Measurements from ENCODE around the gene PPP1R3G.

PPP1R3G gene

DNA sequence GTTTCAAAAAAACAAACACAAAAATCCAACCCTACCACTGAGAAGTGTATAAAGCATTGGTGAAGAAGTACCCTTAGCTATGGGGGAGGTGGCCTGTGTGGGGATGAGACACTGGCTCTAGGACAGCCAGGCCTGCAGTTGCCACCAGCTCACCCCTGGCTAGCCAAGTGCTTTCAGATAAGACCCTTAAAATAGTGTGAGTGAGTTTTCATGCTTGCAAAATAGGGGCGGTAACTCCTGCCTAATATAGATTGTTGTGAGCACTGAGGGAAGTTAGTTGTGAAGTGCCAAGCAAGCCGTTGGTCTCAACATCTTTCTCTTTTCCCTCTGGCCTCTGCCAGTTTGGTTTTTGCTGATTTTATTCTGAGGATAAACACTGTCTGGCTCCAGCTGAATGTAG lies 11.3 kb downstream of the PPP1R3G start:
- H4K91ac ChIP-seq (ENCODE audit: low read depth, low read length), result no peak overlapping the region
- H3K36me3 ChIP-seq (ENCODE audit: control insufficient read depth in 1 of 2, insufficient read depth in 2 of 2, low read length in 2 of 2), result no peaks in the 10 kb centered on the region
- H3K27me3 ChIP-seq (ENCODE audit: insufficient read depth, low read length), result no peaks in the 10 kb centered on the region
- H3K4me1 ChIP-seq (ENCODE audit: control insufficient read depth in 1 of 2, insufficient read depth in 2 of 2, low read length in 2 of 2), result no peaks in the 10 kb centered on the region
- no peak overlapping the region for H3K4me3 ChIP-seq (ENCODE audit: low read depth, low read length)
- no peak overlapping the region for H2AK5ac ChIP-seq (ENCODE audit: low read length)
- no peak overlapping the region for H4K12ac ChIP-seq (ENCODE audit: low read depth, low read length)
- no peak overlapping the region for H2BK5ac ChIP-seq (ENCODE audit: low read depth, low read length, poor library complexity)
- H3K4me2 ChIP-seq (ENCODE audit: low read length), result no peak overlapping the region
- H2BK12ac ChIP-seq (ENCODE audit: low read length), result no peak overlapping the region
- H3K27ac ChIP-seq (ENCODE audit: low read depth, low read length), result no peak overlapping the region
- H2AFZ ChIP-seq (ENCODE audit: insufficient read depth, low read length, poor library complexity), result no peak overlapping the region
- peaks cover 2% of the 10 kb centered on the region for H3K9me3 ChIP-seq (ENCODE audit: insufficient read depth, low read depth, low read length)
- no peak overlapping the region for H3K14ac ChIP-seq (ENCODE audit: low read length)
- H3K23ac ChIP-seq (ENCODE audit: low read length), result no peak overlapping the region
- no peak for DNase-seq
- no peaks in the 10 kb centered on the region for H3K79me1 ChIP-seq (ENCODE audit: low read length)
- H4K8ac ChIP-seq (ENCODE audit: low read depth, low read length), result no peak overlapping the region
- H3K9ac ChIP-seq (ENCODE audit: low read length), result no peak overlapping the region
- H2BK120ac ChIP-seq (ENCODE audit: insufficient read depth, low read length, poor library complexity), result no peak overlapping the region
- H3K79me2 ChIP-seq (ENCODE audit: control insufficient read depth, insufficient read depth, low read length, poor library complexity), result no peaks in the 10 kb centered on the region
- no peak overlapping the region for H3K18ac ChIP-seq (ENCODE audit: low read length)
- H3K4ac ChIP-seq (ENCODE audit: low read depth, low read length), result no peak overlapping the region
- no CpG with 5 or more reads among the region's 2 CpGs for WGBS (ENCODE audit: extremely low coverage, insufficient coverage, insufficient read length)

DNA sequence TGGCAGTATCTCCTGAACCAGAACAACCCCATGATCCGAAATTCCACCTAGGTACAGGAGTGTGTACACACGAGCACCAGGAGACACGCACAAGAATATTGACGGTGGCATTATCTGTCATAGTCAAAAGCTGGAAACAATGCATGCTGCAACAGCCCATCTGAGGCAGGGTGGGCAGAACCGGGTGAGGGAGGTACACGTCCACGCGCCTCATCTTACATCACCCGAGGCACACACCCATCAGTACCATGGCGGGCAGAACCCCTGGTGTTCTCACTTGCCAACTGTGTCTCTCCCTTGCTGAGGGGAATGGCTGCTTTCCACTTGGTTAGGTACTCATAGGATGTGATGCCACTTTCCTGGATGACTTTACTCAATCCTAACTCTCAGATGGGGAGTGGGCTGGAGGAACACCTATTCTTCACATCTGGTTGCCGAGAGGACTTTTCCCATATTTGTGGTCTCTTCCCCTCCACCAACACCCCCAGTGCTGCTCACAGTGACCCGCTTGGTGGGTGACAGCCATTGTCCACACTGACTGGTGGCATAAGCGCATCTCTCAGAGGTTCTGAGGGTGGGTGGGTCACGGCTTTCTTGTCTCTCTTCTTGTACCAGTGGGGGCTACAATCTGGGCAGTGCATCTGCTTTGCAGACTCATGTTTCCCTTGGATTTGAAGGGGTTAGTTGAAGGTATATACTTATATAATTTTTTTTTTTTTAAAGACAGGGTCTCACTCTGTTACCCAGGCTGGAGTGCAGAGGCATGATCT lies 13.5 kb downstream of the PPP1R3G start:
- Histone ChIP-seq H4K12ac (ENCODE audit: low read depth, low read length) (no peak overlapping the region), H2BK5ac (ENCODE audit: low read depth, low read length, poor library complexity) (no peak overlapping the region), H4K91ac (ENCODE audit: low read depth, low read length) (no peak overlapping the region), H3K4me2 (ENCODE audit: low read length) (no peak overlapping the region), H2BK12ac (ENCODE audit: low read length) (no peak overlapping the region), H2BK120ac (ENCODE audit: insufficient read depth, low read length, poor library complexity) (no peak overlapping the region), H3K14ac (ENCODE audit: low read length) (no peak overlapping the region), H3K9ac (ENCODE audit: low read length) (no peak overlapping the region), H3K18ac (ENCODE audit: low read length) (no peak overlapping the region), H3K27ac (ENCODE audit: low read depth, low read length) (no peak overlapping the region), H3K9me3 (ENCODE audit: insufficient read depth, low read depth, low read length) (peaks cover 2% of the 10 kb centered on the region), H3K23ac (ENCODE audit: low read length) (no peak overlapping the region), H3K4ac (ENCODE audit: low read depth, low read length) (no peak overlapping the region), H3K27me3 (ENCODE audit: insufficient read depth, low read length) (no peaks in the 10 kb centered on the region), H3K36me3 (ENCODE audit: control insufficient read depth in 1 of 2, insufficient read depth in 2 of 2, low read length in 2 of 2) (no peaks in the 10 kb centered on the region), H2AK5ac (ENCODE audit: low read length) (no peak overlapping the region), H3K4me1 (ENCODE audit: control insufficient read depth in 1 of 2, insufficient read depth in 2 of 2, low read length in 2 of 2) (no peaks in the 10 kb centered on the region), H3K79me2 (ENCODE audit: control insufficient read depth, insufficient read depth, low read length, poor library complexity) (no peaks in the 10 kb centered on the region), H3K4me3 (ENCODE audit: low read depth, low read length) (no peak overlapping the region), H3K79me1 (ENCODE audit: low read length) (no peaks in the 10 kb centered on the region), H2AFZ (ENCODE audit: insufficient read depth, low read length, poor library complexity) (no peak overlapping the region), H4K8ac (ENCODE audit: low read depth, low read length) (no peak overlapping the region)
- no CpG with 5 or more reads among the region's 14 CpGs for WGBS (ENCODE audit: extremely low coverage, insufficient coverage, insufficient read length)
- no peak for DNase-seq

DNA sequence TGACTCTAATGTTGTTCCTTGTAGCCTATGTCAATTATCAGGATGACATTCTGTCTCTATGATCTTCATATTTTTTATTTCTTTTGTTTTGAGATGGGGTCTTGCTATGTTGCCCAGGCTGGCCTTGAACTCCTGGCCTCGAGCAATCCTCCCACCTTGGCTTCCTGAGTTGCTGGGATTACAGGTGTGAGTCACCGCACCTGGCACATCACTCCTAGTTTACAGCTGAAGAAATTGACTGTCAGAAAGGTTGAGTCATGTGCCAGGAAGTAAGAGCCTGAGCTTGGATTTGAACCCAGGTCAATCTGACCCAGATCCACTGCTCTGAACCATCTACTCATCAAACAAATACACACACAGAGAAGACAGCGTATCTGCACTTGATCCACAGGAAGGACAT lies 14.4 kb downstream of the PPP1R3G start:
- Histone ChIP-seq H2BK5ac (ENCODE audit: low read depth, low read length, poor library complexity) (no peak overlapping the region), H3K18ac (ENCODE audit: low read length) (no peak overlapping the region), H2AK5ac (ENCODE audit: low read length) (no peak overlapping the region), H3K9me3 (ENCODE audit: insufficient read depth, low read depth, low read length) (peaks cover 2% of the 10 kb centered on the region), H3K79me2 (ENCODE audit: control insufficient read depth, insufficient read depth, low read length, poor library complexity) (no peaks in the 10 kb centered on the region), H3K4me3 (ENCODE audit: low read depth, low read length) (no peak overlapping the region), H3K9ac (ENCODE audit: low read length) (no peak overlapping the region), H3K23ac (ENCODE audit: low read length) (no peak overlapping the region), H3K4me2 (ENCODE audit: low read length) (no peak overlapping the region), H2AFZ (ENCODE audit: insufficient read depth, low read length, poor library complexity) (no peak overlapping the region), H3K14ac (ENCODE audit: low read length) (no peak overlapping the region), H3K27ac (ENCODE audit: low read depth, low read length) (no peak overlapping the region), H4K91ac (ENCODE audit: low read depth, low read length) (no peak overlapping the region), H4K12ac (ENCODE audit: low read depth, low read length) (no peak overlapping the region), H3K79me1 (ENCODE audit: low read length) (no peaks in the 10 kb centered on the region), H3K4me1 (ENCODE audit: control insufficient read depth in 1 of 2, insufficient read depth in 2 of 2, low read length in 2 of 2) (no peaks in the 10 kb centered on the region), H3K36me3 (ENCODE audit: control insufficient read depth in 1 of 2, insufficient read depth in 2 of 2, low read length in 2 of 2) (no peaks in the 10 kb centered on the region), H2BK120ac (ENCODE audit: insufficient read depth, low read length, poor library complexity) (no peak overlapping the region), H2BK12ac (ENCODE audit: low read length) (no peak overlapping the region), H3K27me3 (ENCODE audit: insufficient read depth, low read length) (no peaks in the 10 kb centered on the region), H4K8ac (ENCODE audit: low read depth, low read length) (no peak overlapping the region), H3K4ac (ENCODE audit: low read depth, low read length) (no peak overlapping the region)
- WGBS (ENCODE audit: extremely low coverage, insufficient coverage, insufficient read length), result no CpG with 5 or more reads among the region's 3 CpGs
- no peak for DNase-seq

DNA sequence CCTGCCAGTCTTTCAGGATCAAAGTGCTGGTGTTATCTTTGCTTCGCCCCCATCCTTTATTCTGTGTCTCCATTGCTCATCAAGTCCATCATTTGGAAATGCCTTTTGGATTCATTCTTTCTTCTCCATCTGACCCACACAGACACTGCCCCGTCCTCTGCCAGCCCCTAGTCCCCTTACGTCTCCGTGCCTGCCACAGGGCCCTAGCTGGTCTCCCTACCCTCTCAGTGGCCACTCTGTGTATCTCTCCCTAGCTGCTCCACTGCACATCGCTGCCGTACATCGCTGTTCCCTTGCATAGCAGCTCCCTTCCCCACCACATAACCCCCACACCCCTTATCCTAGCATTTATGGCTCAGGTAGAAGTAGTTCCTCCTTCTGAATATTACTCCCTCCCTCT lies 15.7 kb downstream of the PPP1R3G start:
- Histone ChIP-seq H3K4me1 (ENCODE audit: control insufficient read depth in 1 of 2, insufficient read depth in 2 of 2, low read length in 2 of 2) (no peaks in the 10 kb centered on the region), H3K79me2 (ENCODE audit: control insufficient read depth, insufficient read depth, low read length, poor library complexity) (no peaks in the 10 kb centered on the region), H3K9me3 (ENCODE audit: insufficient read depth, low read depth, low read length) (peaks cover 2% of the 10 kb centered on the region), H3K4ac (ENCODE audit: low read depth, low read length) (no peak overlapping the region), H3K23ac (ENCODE audit: low read length) (no peak overlapping the region), H4K91ac (ENCODE audit: low read depth, low read length) (no peak overlapping the region), H4K12ac (ENCODE audit: low read depth, low read length) (no peak overlapping the region), H2BK5ac (ENCODE audit: low read depth, low read length, poor library complexity) (no peak overlapping the region), H2BK120ac (ENCODE audit: insufficient read depth, low read length, poor library complexity) (no peak overlapping the region), H2AFZ (ENCODE audit: insufficient read depth, low read length, poor library complexity) (no peak overlapping the region), H3K36me3 (ENCODE audit: control insufficient read depth in 1 of 2, insufficient read depth in 2 of 2, low read length in 2 of 2) (no peaks in the 10 kb centered on the region), H4K8ac (ENCODE audit: low read depth, low read length) (no peak overlapping the region), H2BK12ac (ENCODE audit: low read length) (no peak overlapping the region), H3K79me1 (ENCODE audit: low read length) (no peaks in the 10 kb centered on the region), H3K9ac (ENCODE audit: low read length) (no peak overlapping the region), H3K4me3 (ENCODE audit: low read depth, low read length) (no peak overlapping the region), H3K27me3 (ENCODE audit: insufficient read depth, low read length) (no peaks in the 10 kb centered on the region), H3K14ac (ENCODE audit: low read length) (no peak overlapping the region), H3K4me2 (ENCODE audit: low read length) (no peak overlapping the region), H3K18ac (ENCODE audit: low read length) (no peak overlapping the region), H2AK5ac (ENCODE audit: low read length) (no peak overlapping the region), H3K27ac (ENCODE audit: low read depth, low read length) (no peak overlapping the region)
- no CpG with 5 or more reads among the region's 7 CpGs for WGBS (ENCODE audit: extremely low coverage, insufficient coverage, insufficient read length)
- DNase-seq, result no peak

All from trophoblast cell (in vitro differentiated cells and primary cell).